ENCODE results near the gene RAD54L. TPM values are rescaled to one million over a fixed set of nuclear protein-coding genes. Genes with fewer than 3 reads are reported as not detected.

The RAD54L gene
- total RNA-seq, 1 donor from 2014 or later: 22.9 TPM

DNA sequence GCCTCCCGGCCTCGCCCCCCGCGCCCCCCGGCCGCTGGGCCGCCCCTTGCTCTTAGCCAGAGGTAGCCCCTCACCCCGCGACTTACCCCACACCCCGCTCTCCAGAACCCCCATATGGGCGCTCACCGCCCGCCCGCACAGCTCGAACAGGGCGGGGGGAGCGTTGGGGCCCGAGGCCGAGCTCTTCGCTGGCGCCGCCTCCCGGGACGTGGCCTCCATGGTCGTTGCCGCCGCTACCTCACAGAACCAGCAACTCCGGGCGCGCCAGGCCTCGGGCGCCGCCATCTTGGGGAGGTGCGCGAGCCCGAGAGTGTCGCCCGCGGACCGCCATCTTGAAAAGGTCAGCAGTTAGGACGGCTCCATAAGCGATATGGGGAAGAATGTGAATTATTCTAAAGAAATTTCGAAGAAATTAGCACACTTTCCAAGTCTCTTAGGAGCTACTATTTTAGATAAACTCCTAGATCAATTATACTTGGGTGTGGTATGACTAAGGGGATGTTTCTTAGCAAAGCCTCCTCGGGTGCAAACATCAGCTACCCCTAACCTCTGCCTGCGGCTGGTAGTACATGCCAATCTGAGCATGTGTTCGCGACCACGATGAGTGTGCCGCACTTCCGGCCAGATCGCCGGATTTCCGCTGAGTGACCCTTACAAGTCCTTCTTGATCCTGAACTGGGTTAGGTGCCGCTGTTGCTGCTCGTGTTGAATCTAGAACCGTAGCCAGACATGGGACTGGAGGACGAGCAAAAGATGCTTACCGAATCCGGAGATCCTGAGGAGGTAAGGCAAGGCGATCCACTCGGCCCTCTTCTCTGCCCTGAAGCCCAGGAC lies 55.7 kb downstream of the RAD54L start, which contains the start of the genes LRRC41 and UQCRH:
TSS of gene LRRC41 (minus strand) at position 579 of the 834 bp plus-strand sequence. CDS start at position 285, 294 bp downstream.
TSS of gene UQCRH (plus strand) at position 661 of the 834 bp plus-strand sequence. CDS start at position 730, 69 bp downstream.
- Mint-ChIP-seq H3K4me1 (ENCODE audit: unreplicated experiment) (peaks cover 32% of the 10 kb centered on the region), H3K36me3 (peaks cover 14% of the 10 kb centered on the region), H3K27me3 (no peaks in the 10 kb centered on the region), H3K9me3 (no peaks in the 10 kb centered on the region), H3K4me3 (peak within 1 kb of the TSS; percentile 96), H3K27ac (peak within 1 kb of the TSS; percentile 99)
- TF ChIP-seq CTCF (conservative IDR thresholded peaks at IDR 0.05): no peak
- peak; percentile 94 for DNase-seq (ENCODE audit: extremely low spot score, unreplicated experiment)

DNA sequence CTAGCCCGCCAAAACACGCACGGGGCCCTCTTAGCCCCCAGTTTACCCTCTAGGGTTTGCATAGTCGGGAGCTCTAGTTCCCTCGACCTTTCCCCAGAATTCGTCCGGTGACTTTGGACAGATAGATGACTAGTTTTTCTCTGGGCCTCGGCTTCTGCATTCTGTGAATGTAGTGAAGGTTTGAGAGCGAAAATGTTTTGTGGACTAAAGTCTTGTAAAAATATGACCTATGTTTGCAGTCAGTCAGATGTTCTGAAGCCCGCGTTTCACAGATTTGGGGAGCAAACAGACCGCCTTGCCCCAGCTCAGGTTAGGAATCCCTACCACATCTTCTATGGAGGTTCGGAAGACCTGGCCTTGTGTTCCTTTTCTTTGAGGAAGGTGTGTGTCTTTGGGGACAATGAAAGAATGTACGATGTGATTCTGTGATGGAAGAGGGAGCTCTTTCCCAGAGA lies 56.3 kb downstream of the RAD54L start:
- Mint-ChIP-seq H3K4me3 (peak overlapping the region; percentile 96), H3K27me3 (no peaks in the 10 kb centered on the region), H3K27ac (peak overlapping the region; percentile 99), H3K36me3 (peaks cover 17% of the 10 kb centered on the region), H3K9me3 (no peaks in the 10 kb centered on the region), H3K4me1 (ENCODE audit: unreplicated experiment) (peaks cover 26% of the 10 kb centered on the region)
- TF ChIP-seq CTCF (conservative IDR thresholded peaks at IDR 0.05): no peak
- DNase-seq (ENCODE audit: extremely low spot score, unreplicated experiment): no peak

DNA sequence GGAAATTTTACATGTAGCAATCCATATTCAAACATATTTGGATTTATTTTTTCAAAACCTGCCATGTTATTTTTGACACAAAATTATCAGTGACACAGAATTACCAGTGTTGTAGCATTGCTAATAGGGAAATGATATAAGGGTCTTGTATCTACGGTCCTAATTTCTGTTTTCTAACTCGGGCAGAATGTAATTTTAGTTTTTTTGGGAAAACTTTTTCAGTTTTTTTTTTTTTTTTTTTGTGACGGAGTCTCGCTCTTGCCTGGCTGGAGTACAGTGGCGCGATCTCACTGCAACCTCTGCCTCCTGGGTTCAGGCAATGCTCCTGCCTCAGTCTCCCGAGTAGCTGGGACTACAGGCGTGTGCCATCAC lies 58.6 kb downstream of the RAD54L start:
- no peaks in the 10 kb centered on the region for H3K9me3 Mint-ChIP-seq
- H3K27me3 Mint-ChIP-seq: no peaks in the 10 kb centered on the region
- H3K4me3 Mint-ChIP-seq: peak overlapping the region; percentile 31
- no peak for TF ChIP-seq CTCF (conservative IDR thresholded peaks at IDR 0.05)
- H3K27ac Mint-ChIP-seq: no peak overlapping the region
- no peak for DNase-seq (ENCODE audit: extremely low spot score, unreplicated experiment)
- H3K36me3 Mint-ChIP-seq: peaks cover 24% of the 10 kb centered on the region
- H3K4me1 Mint-ChIP-seq (ENCODE audit: unreplicated experiment): peaks cover 16% of the 10 kb centered on the region

DNA sequence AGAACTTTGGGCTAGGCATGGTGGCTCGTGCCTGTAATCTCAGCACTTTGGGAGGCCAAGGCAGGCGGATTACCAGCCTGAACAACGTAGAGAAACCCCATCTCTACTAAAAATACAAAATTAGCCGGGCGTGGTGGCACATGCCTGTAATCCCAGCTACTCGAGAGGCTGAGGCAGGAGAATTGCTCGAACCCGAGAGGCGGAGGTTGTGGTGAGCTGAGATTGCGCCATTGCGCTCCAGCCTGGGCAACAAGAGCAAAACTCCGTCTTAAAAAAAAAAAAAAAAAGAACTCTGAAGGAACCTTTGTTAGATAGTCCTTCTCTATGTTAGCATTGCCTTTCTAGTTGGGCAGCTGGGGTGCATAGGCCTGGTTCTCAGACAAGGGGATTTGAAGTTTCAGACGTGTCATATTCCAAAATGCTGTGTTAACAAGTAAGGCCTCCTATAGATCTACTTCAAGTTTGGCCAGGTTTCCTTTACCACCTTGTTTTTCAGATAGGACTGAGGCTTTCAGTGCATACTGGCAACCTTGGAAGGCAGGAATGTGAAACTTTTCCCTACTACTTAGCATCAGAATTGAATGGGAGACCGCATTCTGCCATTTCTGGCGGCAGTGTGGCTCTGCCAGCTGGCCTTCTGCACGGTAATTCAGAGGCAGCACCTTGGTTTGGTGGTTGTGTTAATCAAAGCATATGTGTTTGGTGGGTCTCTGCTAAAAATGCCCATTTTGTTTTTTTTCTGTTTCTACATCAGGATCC lies 62.0 kb downstream of the RAD54L start:
- Mint-ChIP-seq H3K27ac (no peak overlapping the region), H3K36me3 (peaks cover 27% of the 10 kb centered on the region), H3K27me3 (no peaks in the 10 kb centered on the region), H3K4me1 (ENCODE audit: unreplicated experiment) (peaks cover 9% of the 10 kb centered on the region), H3K9me3 (no peaks in the 10 kb centered on the region), H3K4me3 (no peak overlapping the region)
- no peak for TF ChIP-seq CTCF (conservative IDR thresholded peaks at IDR 0.05)
- no peak for DNase-seq (ENCODE audit: extremely low spot score, unreplicated experiment)

DNA sequence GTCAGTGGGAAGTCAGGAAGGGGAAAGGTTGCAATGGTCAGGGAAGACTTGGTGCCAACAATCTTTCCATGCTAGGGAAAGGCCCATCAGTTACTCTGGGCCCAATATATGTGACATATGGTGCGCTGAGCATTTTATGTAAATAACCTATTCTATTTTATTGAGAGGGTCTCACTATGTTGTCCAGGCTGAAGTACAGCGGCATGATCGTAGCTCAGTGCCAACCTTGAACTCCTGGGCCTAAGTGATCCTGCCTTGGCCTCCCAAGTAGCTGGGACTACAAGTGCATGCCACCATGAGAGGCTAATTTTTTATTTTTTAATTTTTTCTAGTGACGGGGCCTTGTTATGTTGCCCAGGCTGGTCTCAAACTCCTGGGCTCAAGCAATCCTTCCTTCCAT lies 62.8 kb downstream of the RAD54L start:
- Mint-ChIP-seq H3K9me3 (no peaks in the 10 kb centered on the region), H3K27me3 (no peaks in the 10 kb centered on the region), H3K4me1 (ENCODE audit: unreplicated experiment) (peaks cover 9% of the 10 kb centered on the region), H3K4me3 (no peak overlapping the region), H3K36me3 (peaks cover 31% of the 10 kb centered on the region), H3K27ac (no peak overlapping the region)
- TF ChIP-seq CTCF (conservative IDR thresholded peaks at IDR 0.05): no peak
- DNase-seq (ENCODE audit: extremely low spot score, unreplicated experiment): no peak

All from type B pancreatic cell (in vitro differentiated cells).